Gastroesophageal sphincter (tissue), 3 donors: Measurements from ENCODE around the gene ZFYVE27.

Experiments used
- EP300 ChIP-seq: sonication (generic); formaldehyde crosslinking; IDR thresholded peaks from one replicate; pipeline ENCODE4 v1.6.1; 2017; ENCODE audit warnings: antibody characterized with exemption, mild to moderate bottlenecking
- POLR2AphosphoS5 ChIP-seq: sonication (generic); formaldehyde crosslinking; IDR thresholded peaks from one replicate; pipeline ENCODE4 v1.6.1; 2017; ENCODE audit warnings: antibody characterized with exemption
- TF ChIP-seq, protein P1 (sequence below), 4 experiments: fragments of 200-600 bp in 2 of 4; fragments of 450-650 bp in 2 of 4; sonication (generic) in 1 of 4; IDR thresholded peaks; one replicate each; pipeline ENCODE4 v1.5.1; 2017 to 2019; ENCODE audit warnings: antibody characterized with exemption in 4 of 4, mild to moderate bottlenecking in 2 of 4, moderate library complexity in 2 of 4

DNA sequence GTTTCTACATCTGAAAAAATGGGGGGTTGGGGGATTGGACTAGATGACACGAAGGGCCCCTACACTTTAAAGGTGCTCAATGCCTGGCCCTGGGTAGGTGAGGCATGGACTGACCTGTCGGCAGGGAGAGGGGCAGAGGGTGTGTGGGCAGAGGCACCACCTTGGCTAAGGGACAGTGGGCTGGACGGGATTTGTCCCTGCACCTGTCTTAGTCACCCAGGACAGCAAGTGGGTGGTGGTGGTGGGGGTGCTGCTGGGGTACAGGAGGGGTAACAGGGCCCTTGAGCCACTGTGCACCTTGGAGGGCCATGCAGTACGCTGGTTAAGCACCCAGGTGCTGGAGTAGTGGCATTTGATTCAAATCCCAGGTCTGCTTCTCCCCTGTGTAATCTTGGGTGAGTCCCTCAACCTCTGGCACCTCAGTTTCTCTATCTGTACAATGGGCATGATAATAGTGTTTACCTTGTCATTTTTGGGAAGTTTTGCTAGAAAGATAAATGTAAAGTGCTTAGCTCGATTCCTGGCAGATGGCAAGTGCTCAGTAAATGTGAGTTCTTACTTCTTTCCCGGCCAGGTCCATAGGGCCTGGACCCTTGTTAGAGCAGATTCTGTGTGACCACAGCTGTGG lies 53.0 kb downstream of the ZFYVE27 start:
- TF ChIP-seq, protein P1, sequence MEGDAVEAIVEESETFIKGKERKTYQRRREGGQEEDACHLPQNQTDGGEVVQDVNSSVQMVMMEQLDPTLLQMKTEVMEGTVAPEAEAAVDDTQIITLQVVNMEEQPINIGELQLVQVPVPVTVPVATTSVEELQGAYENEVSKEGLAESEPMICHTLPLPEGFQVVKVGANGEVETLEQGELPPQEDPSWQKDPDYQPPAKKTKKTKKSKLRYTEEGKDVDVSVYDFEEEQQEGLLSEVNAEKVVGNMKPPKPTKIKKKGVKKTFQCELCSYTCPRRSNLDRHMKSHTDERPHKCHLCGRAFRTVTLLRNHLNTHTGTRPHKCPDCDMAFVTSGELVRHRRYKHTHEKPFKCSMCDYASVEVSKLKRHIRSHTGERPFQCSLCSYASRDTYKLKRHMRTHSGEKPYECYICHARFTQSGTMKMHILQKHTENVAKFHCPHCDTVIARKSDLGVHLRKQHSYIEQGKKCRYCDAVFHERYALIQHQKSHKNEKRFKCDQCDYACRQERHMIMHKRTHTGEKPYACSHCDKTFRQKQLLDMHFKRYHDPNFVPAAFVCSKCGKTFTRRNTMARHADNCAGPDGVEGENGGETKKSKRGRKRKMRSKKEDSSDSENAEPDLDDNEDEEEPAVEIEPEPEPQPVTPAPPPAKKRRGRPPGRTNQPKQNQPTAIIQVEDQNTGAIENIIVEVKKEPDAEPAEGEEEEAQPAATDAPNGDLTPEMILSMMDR (IDR thresholded peaks at IDR 0.05): no peak
- TF ChIP-seq EP300 (no peak), POLR2AphosphoS5 (no peak)
